Hepatocyte (in vitro differentiated cells): ENCODE data around the gene STK32A.

ENCODE experiments used
- CTCF ChIP-seq: fragments of 200-600 bp; sonication (generic); IDR thresholded peaks from 2 replicates; pipeline ENCODE4 v1.5.1; 2016; ENCODE audit warnings: antibody characterized with exemption, mild to moderate bottlenecking; ENCODE audit not compliant: poor library complexity
- EZH2 ChIP-seq: fragments of 200-600 bp; sonication (generic); IDR thresholded peaks from 2 replicates; pipeline ENCODE4 v1.6.1; 2016; ENCODE audit warnings: antibody characterized with exemption, mild to moderate bottlenecking, borderline replicate concordance
- EZH2phosphoT487 ChIP-seq: fragments of 200-600 bp; sonication (generic); IDR thresholded peaks from one replicate; pipeline ENCODE4 v1.6.1; 2018; ENCODE audit warnings: antibody characterized with exemption, mild to moderate bottlenecking, low read depth, moderate library complexity; ENCODE audit not compliant: unreplicated experiment, severe bottlenecking

GRCh38 chr5:147377682-147378081, 142.9 kb downstream of the STK32A start:
- no peak for TF ChIP-seq EZH2
- no peak for TF ChIP-seq CTCF
- no peak for TF ChIP-seq EZH2phosphoT487
